Smooth muscle cell (in vitro differentiated cells): Measurements from ENCODE around the gene CNKSR3. TPM values are rescaled to one million over a fixed set of nuclear protein-coding genes. Genes with fewer than 3 reads are reported as not detected.

Experiments used
- DNase-seq: peaks from one replicate; lab custom pipeline; 2025; ENCODE audit not compliant: unreplicated experiment; lab: John Stamatoyannopoulos, UW
- H2AFZ ChIP-seq: fragments of 200-600 bp; sonication (generic); 2 replicates; pipeline ENCODE4 v1.6.0; 2016; ENCODE audit warnings: antibody characterized with exemption, low read depth, mild to moderate bottlenecking
- H3F3A ChIP-seq: fragments of 200-600 bp; sonication (generic); 2 replicates; pipeline ENCODE4 v1.6.0; 2017; ENCODE audit warnings: antibody characterized with exemption, low read depth
- H3K27ac ChIP-seq: fragments of 200-600 bp; sonication (generic); 2 replicates; pipeline ENCODE4 v1.5.1; 2016; ENCODE audit warnings: low read depth, mild to moderate bottlenecking
- H3K27me3 ChIP-seq: fragments of 200-600 bp; sonication (generic); 2 replicates; pipeline ENCODE4 v1.6.1; 2016; ENCODE audit warnings: low read depth, mild to moderate bottlenecking
- H3K36me3 ChIP-seq: fragments of 200-600 bp; sonication (generic); 2 replicates; pipeline ENCODE4 v1.5.1; 2016; ENCODE audit warnings: low read depth
- H3K4me1 ChIP-seq: fragments of 200-600 bp; sonication (generic); 2 replicates; pipeline ENCODE4 v1.5.1; 2016; ENCODE audit warnings: low read depth
- H3K4me2 ChIP-seq: fragments of 200-600 bp; sonication (generic); 2 replicates; pipeline ENCODE4 v1.6.0; 2016; ENCODE audit warnings: mild to moderate bottlenecking
- H3K4me3 ChIP-seq: fragments of 200-600 bp; sonication (generic); 2 replicates; pipeline ENCODE4 v1.5.1; 2016; ENCODE audit warnings: mild to moderate bottlenecking
- H3K79me2 ChIP-seq: fragments of 200-600 bp; sonication (generic); 2 replicates; pipeline ENCODE4 v1.6.0; 2016; ENCODE audit warnings: low read depth, mild to moderate bottlenecking
- H3K9ac ChIP-seq: fragments of 200-600 bp; sonication (generic); 2 replicates; pipeline ENCODE4 v1.6.0; 2016; ENCODE audit warnings: low read depth
- H3K9me3 ChIP-seq: fragments of 200-600 bp; sonication (generic); replicated peaks from 2 replicates; pipeline ENCODE4 v1.5.1; 2016; ENCODE audit warnings: low read depth
- H4K20me1 ChIP-seq: fragments of 200-600 bp; sonication (generic); 2 replicates; pipeline ENCODE4 v1.6.0; 2016; ENCODE audit warnings: low read depth
- CTCF ChIP-seq: fragments of 200-600 bp; sonication (generic); IDR thresholded peaks from 2 replicates; pipeline ENCODE4 v1.5.1; 2017; ENCODE audit warnings: borderline replicate concordance, mild to moderate bottlenecking, antibody characterized with exemption; ENCODE audit not compliant: insufficient read depth, poor library complexity, severe bottlenecking
- WGBS: methylation state at CpG from one replicate; pipeline ENCODE4 v1.1.7; 2016; ENCODE audit warnings: low lambda C conversion rate; 5-methylcytosine and 5-hydroxymethylcytosine counted together
- polyA plus RNA-seq: library from polyadenylated mRNA; unstranded; fragments of >200 nt; fragmentation: Nextera tagmentation; extraction: Ambion mirVana; gene quantifications from 2 replicates; pipeline ENCODE4 v1.2.1, GENCODE V29; 2016
- total RNA-seq: library from RNA; depleted of rRNA; stranded (reverse); fragments of >200 nt; gene quantifications from 2 replicates; pipeline ENCODE4 v1.2.3, GENCODE V29; 2014

The CNKSR3 gene
- total and polyA plus RNA-seq, 2 experiments from 2014 or later: 5.0 to 5.5 TPM

GRCh38 chr6:154433477-154434241 is 76.8 kb downstream of the CNKSR3 start:
- H3K27me3 ChIP-seq: no peaks in the 10 kb centered on the region
- no peak overlapping the region for H3K9ac ChIP-seq
- no peaks in the 10 kb centered on the region for H3K79me2 ChIP-seq
- WGBS: 78% methylated on average over 8 of the region's 8 CpGs
- no peak overlapping the region for H3K27ac ChIP-seq
- no peaks in the 10 kb centered on the region for H3K9me3 ChIP-seq
- TF ChIP-seq CTCF: no peak
- H4K20me1 ChIP-seq: no peaks in the 10 kb centered on the region
- no peaks in the 10 kb centered on the region for H3K36me3 ChIP-seq
- peak overlapping the region; percentile 31 for H3K4me2 ChIP-seq
- no peak overlapping the region for H3K4me3 ChIP-seq
- no peak for DNase-seq
- no peak overlapping the region for H2AFZ ChIP-seq
- H3K4me1 ChIP-seq: peaks cover 21% of the 10 kb centered on the region
- H3F3A ChIP-seq: no peaks in the 10 kb centered on the region

DNA sequence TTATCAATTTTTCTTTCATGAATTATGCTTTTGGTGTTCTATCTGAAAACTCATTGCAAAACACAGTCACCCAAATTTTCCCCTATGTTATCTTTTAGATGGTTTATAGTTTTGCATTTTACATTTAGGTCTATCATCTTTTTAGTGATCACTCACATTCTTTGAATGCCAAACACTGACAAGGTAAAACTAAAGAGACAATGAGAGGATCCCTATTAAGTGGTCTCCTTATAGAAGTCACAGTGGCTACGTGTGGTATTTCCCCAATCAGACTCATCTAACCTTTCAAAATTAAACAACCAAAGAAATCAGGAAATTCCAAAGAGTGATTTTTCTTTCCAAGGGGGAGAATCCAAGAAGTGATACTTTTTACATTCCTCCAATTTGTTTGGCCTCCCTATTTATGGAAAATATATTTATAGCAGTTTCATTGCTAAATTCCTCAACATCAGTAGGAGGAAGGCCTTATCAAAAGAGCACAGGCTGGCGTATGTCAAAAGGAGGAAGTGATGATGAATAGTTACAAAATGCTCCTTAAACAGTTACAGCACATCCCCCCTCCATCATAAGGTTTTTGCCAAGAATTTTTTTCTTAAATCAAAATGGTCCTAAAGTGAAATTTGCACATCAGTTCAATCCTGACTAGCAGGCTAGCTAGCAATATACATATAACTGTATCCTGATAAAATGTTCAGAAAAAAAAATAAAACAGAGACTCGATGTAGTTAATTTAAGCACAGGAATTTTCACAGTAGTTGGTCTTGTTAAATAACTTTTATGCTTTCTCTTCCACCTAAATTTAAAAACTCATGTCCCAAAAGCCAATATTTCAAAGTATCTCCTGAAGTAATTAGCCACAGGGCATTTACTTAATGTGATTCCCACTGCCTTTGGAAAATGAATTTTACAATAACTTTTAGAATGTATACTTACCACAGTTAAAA is 77.7 kb downstream of the CNKSR3 start:
- Histone ChIP-seq H2AFZ (no peak overlapping the region), H3K27ac (no peak overlapping the region), H3K27me3 (no peaks in the 10 kb centered on the region), H3K9me3 (no peaks in the 10 kb centered on the region), H3K9ac (no peak overlapping the region), H3K4me3 (no peak overlapping the region), H3K4me2 (peak overlapping the region; percentile 31), H4K20me1 (no peaks in the 10 kb centered on the region), H3F3A (no peaks in the 10 kb centered on the region), H3K79me2 (no peaks in the 10 kb centered on the region), H3K36me3 (no peaks in the 10 kb centered on the region), H3K4me1 (peaks cover 21% of the 10 kb centered on the region)
- TF ChIP-seq CTCF: no peak
- no peak for DNase-seq
- WGBS: 65% methylated on average over 3 of the region's 3 CpGs

DNA sequence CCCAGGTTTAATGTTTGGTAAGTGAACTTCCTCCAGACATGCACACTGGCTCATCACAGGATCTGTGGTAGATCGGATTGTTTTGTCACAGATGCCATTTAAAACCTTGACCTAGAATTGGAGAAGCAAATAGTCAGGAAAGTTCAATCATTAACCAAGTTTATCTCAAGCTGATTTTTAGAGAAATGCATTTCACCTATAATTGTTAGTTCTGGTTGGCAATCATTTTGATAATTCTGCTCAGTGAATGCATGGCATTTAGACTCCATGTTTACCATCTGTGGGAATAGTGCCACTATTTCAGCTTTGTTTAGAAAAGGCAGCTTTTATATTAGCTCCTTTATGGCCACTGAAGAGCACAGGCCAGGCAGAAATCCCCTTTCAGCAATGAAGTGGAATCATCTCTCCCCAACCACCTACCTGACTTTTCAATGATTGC is 80.0 kb downstream of the CNKSR3 start:
- Histone ChIP-seq H2AFZ (no peak overlapping the region), H3K9ac (no peak overlapping the region), H3K79me2 (no peaks in the 10 kb centered on the region), H3F3A (no peaks in the 10 kb centered on the region), H3K4me3 (no peak overlapping the region), H3K4me2 (no peak overlapping the region), H4K20me1 (no peaks in the 10 kb centered on the region), H3K9me3 (no peaks in the 10 kb centered on the region), H3K36me3 (no peaks in the 10 kb centered on the region), H3K27ac (no peak overlapping the region), H3K4me1 (peaks cover 21% of the 10 kb centered on the region), H3K27me3 (no peaks in the 10 kb centered on the region)
- no peak for TF ChIP-seq CTCF
- 86% methylated on average over 1 of the region's 1 CpG for WGBS
- DNase-seq: no peak
